Progenitor cell of endocrine pancreas (in vitro differentiated cells): Measurements from ENCODE around the gene ATP6V1G3. TPM values are rescaled to one million over a fixed set of nuclear protein-coding genes. Genes with fewer than 3 reads are reported as not detected.

Source experiments
- DNase-seq: peaks from one replicate; pipeline ENCODE4 v3.0.0; 2021; ENCODE audit warnings: low spot score; ENCODE audit not compliant: unreplicated experiment
- H3K27ac Mint-ChIP-seq: 2 replicates; pipeline ENCODE4 v1.8.0; 2021; ENCODE audit warnings: mild to moderate bottlenecking, moderate library complexity, mixed read lengths
- H3K27me3 Mint-ChIP-seq: 2 replicates; pipeline ENCODE4 v1.8.0; 2021; ENCODE audit warnings: mixed read lengths
- H3K36me3 Mint-ChIP-seq: 2 replicates; pipeline ENCODE4 v1.8.0; 2022; ENCODE audit warnings: mixed read lengths; ENCODE audit not compliant: insufficient read depth
- H3K4me1 Mint-ChIP-seq: 2 replicates; pipeline ENCODE4 v1.8.0; 2021; ENCODE audit warnings: low read depth, mixed read lengths
- H3K4me3 Mint-ChIP-seq: 2 replicates; pipeline ENCODE4 v1.8.0; 2021; ENCODE audit warnings: low read depth, mild to moderate bottlenecking, moderate library complexity, mixed read lengths
- H3K9me3 Mint-ChIP-seq: 2 replicates; pipeline ENCODE4 v1.8.0; 2021; ENCODE audit warnings: low read depth, mixed read lengths
- CTCF ChIP-seq: fragments of 200-600 bp; sonication (generic); IDR thresholded peaks from one replicate; pipeline ENCODE4 v1.5.0; 2021; ENCODE audit warnings: antibody characterized with exemption, mild to moderate bottlenecking; ENCODE audit not compliant: unreplicated experiment
- total RNA-seq: library from RNA; stranded (reverse); gene quantifications from 2 replicates; pipeline ENCODE4 v1.2.1, GENCODE V29; 2021

Gene ATP6V1G3
- total RNA-seq, 1 donor from 2014 or later: not detected

GRCh38 chr1:198498103-198498385 lies 42.4 kb downstream of the ATP6V1G3 start:
- TF ChIP-seq CTCF: no peak
- Mint-ChIP-seq H3K27me3 (no peaks in the 10 kb centered on the region), H3K4me3 (no peak overlapping the region), H3K9me3 (peaks cover under 1% of the 10 kb centered on the region), H3K36me3 (no peaks in the 10 kb centered on the region), H3K4me1 (peaks cover 2% of the 10 kb centered on the region), H3K27ac (no peak overlapping the region)
- DNase-seq: no peak

- Mint-ChIP-seq H3K4me1 (peaks cover 2% of the 10 kb centered on the region), H3K27ac (peak overlapping the region; percentile 4), H3K36me3 (no peaks in the 10 kb centered on the region), H3K9me3 (no peaks in the 10 kb centered on the region), H3K27me3 (no peaks in the 10 kb centered on the region), H3K4me3 (no peak overlapping the region)
- no peak for TF ChIP-seq CTCF
- DNase-seq: no peak
These were observed 43.0 kb downstream of the ATP6V1G3 start for GRCh38 chr1:198497326-198498102.

- no peaks in the 10 kb centered on the region for H3K9me3 Mint-ChIP-seq
- H3K4me3 Mint-ChIP-seq: no peak overlapping the region
- TF ChIP-seq CTCF: no peak
- no peaks in the 10 kb centered on the region for H3K27me3 Mint-ChIP-seq
- no peak overlapping the region for H3K27ac Mint-ChIP-seq
- DNase-seq: no peak
- no peaks in the 10 kb centered on the region for H3K36me3 Mint-ChIP-seq
- peaks cover 2% of the 10 kb centered on the region for H3K4me1 Mint-ChIP-seq
These were observed 44.0 kb downstream of the ATP6V1G3 start for GRCh38 chr1:198496216-198497143.

- Mint-ChIP-seq H3K9me3 (no peaks in the 10 kb centered on the region), H3K4me3 (no peak overlapping the region), H3K4me1 (peaks cover 2% of the 10 kb centered on the region), H3K27ac (no peak overlapping the region), H3K36me3 (no peaks in the 10 kb centered on the region), H3K27me3 (no peaks in the 10 kb centered on the region)
- no peak for TF ChIP-seq CTCF
- no peak for DNase-seq
These were observed 44.8 kb downstream of the ATP6V1G3 start for GRCh38 chr1:198495631-198496030.

- no peak for DNase-seq
- Mint-ChIP-seq H3K4me3 (no peak overlapping the region), H3K36me3 (no peaks in the 10 kb centered on the region), H3K9me3 (no peaks in the 10 kb centered on the region), H3K4me1 (peaks cover 2% of the 10 kb centered on the region), H3K27me3 (no peaks in the 10 kb centered on the region), H3K27ac (no peak overlapping the region)
- no peak for TF ChIP-seq CTCF
These were observed 45.8 kb downstream of the ATP6V1G3 start for GRCh38 chr1:198494658-198495103.
